HEK293 (cell line): Measurements from ENCODE around the gene LHX4.
A peak's percentile ranks its signal among the peaks of the same experiment; 100 is the strongest.

Experiments used
- INSM2 ChIP-seq: fragments of 450-650 bp; formaldehyde crosslinking; IDR thresholded peaks from 2 replicates; pipeline ENCODE4 v1.5.1; 2016; ENCODE audit warnings: missing biosample characterization, missing genetic modification characterization
- PBX3 ChIP-seq: sonication (generic); formaldehyde crosslinking; IDR thresholded peaks from 2 replicates; pipeline ENCODE4 v1.8.1; 2022; ENCODE audit warnings: mild to moderate bottlenecking, moderate library complexity, missing genetic modification reagents
- PRDM10 ChIP-seq: fragments of 450-650 bp; formaldehyde crosslinking; IDR thresholded peaks from 2 replicates; pipeline ENCODE4 v1.5.1; 2016; ENCODE audit warnings: missing biosample characterization, missing genetic modification characterization
- RBAK ChIP-seq: fragments of 450-650 bp; formaldehyde crosslinking; IDR thresholded peaks from 2 replicates; pipeline ENCODE4 v1.5.1; 2016; ENCODE audit warnings: missing biosample characterization, missing genetic modification characterization
- SETDB1 ChIP-seq: IDR thresholded peaks from one replicate; pipeline ENCODE4 v1.6.1; 2017; ENCODE audit warnings: mild to moderate bottlenecking, low read length, moderate library complexity, mixed read lengths; ENCODE audit not compliant: insufficient read length
- ZEB2 ChIP-seq: fragments of 450-650 bp; formaldehyde crosslinking; IDR thresholded peaks from 2 replicates; pipeline ENCODE4 v1.5.1; 2016; ENCODE audit warnings: missing biosample characterization, missing genetic modification characterization
- ZFP69B ChIP-seq: fragments of 450-650 bp; formaldehyde crosslinking; IDR thresholded peaks from 2 replicates; pipeline ENCODE4 v1.5.1; 2016; ENCODE audit warnings: missing biosample characterization, missing genetic modification characterization
- ZNF148 ChIP-seq: fragments of 450-650 bp; formaldehyde crosslinking; IDR thresholded peaks from 2 replicates; pipeline ENCODE4 v1.5.0; 2017; ENCODE audit warnings: missing biosample characterization, missing genetic modification characterization, borderline replicate concordance
- ZNF175 ChIP-seq: fragments of 450-650 bp; formaldehyde crosslinking; IDR thresholded peaks from 2 replicates; pipeline ENCODE4 v1.5.1; 2016; ENCODE audit warnings: missing biosample characterization, missing genetic modification characterization
- ZNF2 ChIP-seq: fragments of 450-650 bp; formaldehyde crosslinking; IDR thresholded peaks from 2 replicates; pipeline ENCODE4 v1.5.1; 2016; ENCODE audit warnings: missing biosample characterization, missing genetic modification characterization
- ZNF23 ChIP-seq: fragments of 450-650 bp; formaldehyde crosslinking; IDR thresholded peaks from 2 replicates; pipeline ENCODE4 v1.5.1; 2016; ENCODE audit warnings: missing biosample characterization, missing genetic modification characterization, borderline replicate concordance
- ZNF48 ChIP-seq: fragments of 450-650 bp; formaldehyde crosslinking; IDR thresholded peaks from 2 replicates; pipeline ENCODE4 v1.5.1; 2016; ENCODE audit warnings: missing biosample characterization, missing genetic modification characterization
- ZNF626 ChIP-seq: fragments of 450-650 bp; sonication (Bioruptor Pico); formaldehyde crosslinking; IDR thresholded peaks from 2 replicates; pipeline ENCODE4 v1.5.1; 2018; ENCODE audit warnings: missing biosample characterization, missing genetic modification characterization, inconsistent platforms
- ZNF692 ChIP-seq: fragments of 450-650 bp; formaldehyde crosslinking; IDR thresholded peaks from 2 replicates; pipeline ENCODE4 v1.5.1; 2016; ENCODE audit warnings: missing biosample characterization, missing genetic modification characterization
- ZNF837 ChIP-seq: fragments of 450-650 bp; formaldehyde crosslinking; IDR thresholded peaks from 2 replicates; pipeline ENCODE4 v1.5.1; 2016; ENCODE audit warnings: missing biosample characterization, missing genetic modification characterization
- TF ChIP-seq, protein P1 (sequence below): fragments of 450-650 bp; formaldehyde crosslinking; IDR thresholded peaks from 2 replicates; pipeline ENCODE4 v1.5.1; 2016; ENCODE audit warnings: missing biosample characterization, missing genetic modification characterization
- TF ChIP-seq, protein P2 (sequence below): fragments of 450-650 bp; formaldehyde crosslinking; IDR thresholded peaks from 2 replicates; pipeline ENCODE4 v1.5.1; 2016; ENCODE audit warnings: missing biosample characterization, missing genetic modification characterization, borderline replicate concordance
- TF ChIP-seq, protein P3 (sequence below): fragments of 450-650 bp; formaldehyde crosslinking; IDR thresholded peaks from 2 replicates; pipeline ENCODE4 v1.5.1; 2016; ENCODE audit warnings: missing biosample characterization, missing genetic modification characterization
- TF ChIP-seq, protein P4 (sequence below): fragments of 450-650 bp; formaldehyde crosslinking; IDR thresholded peaks from 2 replicates; pipeline ENCODE4 v1.5.1; 2016; ENCODE audit warnings: missing biosample characterization, missing genetic modification characterization
- TF ChIP-seq, protein P5 (sequence below): fragments of 450-650 bp; IDR thresholded peaks from 2 replicates; pipeline ENCODE4 v1.5.1; 2018; ENCODE audit warnings: missing biosample characterization, missing genetic modification characterization

LHX4 gene

DNA sequence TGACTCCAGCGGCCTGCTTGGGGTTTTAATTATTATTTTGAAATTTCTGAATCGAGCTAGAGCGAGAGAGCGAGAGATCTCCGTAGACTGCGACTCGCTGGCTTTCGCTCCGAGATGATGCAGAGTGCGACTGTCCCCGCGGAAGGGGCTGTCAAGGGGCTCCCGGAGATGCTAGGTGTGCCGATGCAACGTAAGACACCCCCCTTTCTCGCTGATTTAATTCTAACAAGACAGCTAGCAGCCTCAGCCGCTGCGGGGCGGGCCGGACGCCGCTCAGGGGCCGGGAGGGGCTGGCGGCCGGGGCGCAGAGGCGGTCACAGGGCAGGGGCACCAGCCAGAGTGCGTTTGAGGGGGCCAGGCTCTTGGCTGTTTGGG, 339 bp downstream of the LHX4 start (continued):
- TF ChIP-seq, protein P1, sequence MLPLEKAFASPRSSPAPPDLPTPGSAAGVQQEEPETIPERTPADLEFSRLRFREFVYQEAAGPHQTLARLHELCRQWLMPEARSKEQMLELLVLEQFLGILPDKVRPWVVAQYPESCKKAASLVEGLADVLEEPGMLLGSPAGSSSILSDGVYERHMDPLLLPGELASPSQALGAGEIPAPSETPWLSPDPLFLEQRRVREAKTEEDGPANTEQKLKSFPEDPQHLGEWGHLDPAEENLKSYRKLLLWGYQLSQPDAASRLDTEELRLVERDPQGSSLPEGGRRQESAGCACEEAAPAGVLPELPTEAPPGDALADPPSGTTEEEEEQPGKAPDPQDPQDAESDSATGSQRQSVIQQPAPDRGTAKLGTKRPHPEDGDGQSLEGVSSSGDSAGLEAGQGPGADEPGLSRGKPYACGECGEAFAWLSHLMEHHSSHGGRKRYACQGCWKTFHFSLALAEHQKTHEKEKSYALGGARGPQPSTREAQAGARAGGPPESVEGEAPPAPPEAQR, result no peak
- no peak for TF ChIP-seq ZNF692 (tag by site-specific recombination)
- TF ChIP-seq ZFP69B (tag by site-specific recombination), result no peak
- TF ChIP-seq ZNF175 (tag by site-specific recombination), result no peak
- TF ChIP-seq INSM2 (tag by site-specific recombination), result no peak
- 0 out of 2 replicates have a peak, but pooled peaks have one; percentile 6 for TF ChIP-seq ZNF2 (tag by site-specific recombination)
- no peak for TF ChIP-seq ZNF837 (tag by site-specific recombination)
- TF ChIP-seq PBX3 (CRISPR knock-in tag), result no peak
- TF ChIP-seq SETDB1, result no peak
- TF ChIP-seq ZNF48, result no peak
- TF ChIP-seq, protein P2, sequence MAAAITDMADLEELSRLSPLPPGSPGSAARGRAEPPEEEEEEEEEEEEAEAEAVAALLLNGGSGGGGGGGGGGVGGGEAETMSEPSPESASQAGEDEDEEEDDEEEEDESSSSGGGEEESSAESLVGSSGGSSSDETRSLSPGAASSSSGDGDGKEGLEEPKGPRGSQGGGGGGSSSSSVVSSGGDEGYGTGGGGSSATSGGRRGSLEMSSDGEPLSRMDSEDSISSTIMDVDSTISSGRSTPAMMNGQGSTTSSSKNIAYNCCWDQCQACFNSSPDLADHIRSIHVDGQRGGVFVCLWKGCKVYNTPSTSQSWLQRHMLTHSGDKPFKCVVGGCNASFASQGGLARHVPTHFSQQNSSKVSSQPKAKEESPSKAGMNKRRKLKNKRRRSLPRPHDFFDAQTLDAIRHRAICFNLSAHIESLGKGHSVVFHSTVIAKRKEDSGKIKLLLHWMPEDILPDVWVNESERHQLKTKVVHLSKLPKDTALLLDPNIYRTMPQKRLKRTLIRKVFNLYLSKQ (tag by site-specific recombination), result no peak
- TF ChIP-seq, protein P3, sequence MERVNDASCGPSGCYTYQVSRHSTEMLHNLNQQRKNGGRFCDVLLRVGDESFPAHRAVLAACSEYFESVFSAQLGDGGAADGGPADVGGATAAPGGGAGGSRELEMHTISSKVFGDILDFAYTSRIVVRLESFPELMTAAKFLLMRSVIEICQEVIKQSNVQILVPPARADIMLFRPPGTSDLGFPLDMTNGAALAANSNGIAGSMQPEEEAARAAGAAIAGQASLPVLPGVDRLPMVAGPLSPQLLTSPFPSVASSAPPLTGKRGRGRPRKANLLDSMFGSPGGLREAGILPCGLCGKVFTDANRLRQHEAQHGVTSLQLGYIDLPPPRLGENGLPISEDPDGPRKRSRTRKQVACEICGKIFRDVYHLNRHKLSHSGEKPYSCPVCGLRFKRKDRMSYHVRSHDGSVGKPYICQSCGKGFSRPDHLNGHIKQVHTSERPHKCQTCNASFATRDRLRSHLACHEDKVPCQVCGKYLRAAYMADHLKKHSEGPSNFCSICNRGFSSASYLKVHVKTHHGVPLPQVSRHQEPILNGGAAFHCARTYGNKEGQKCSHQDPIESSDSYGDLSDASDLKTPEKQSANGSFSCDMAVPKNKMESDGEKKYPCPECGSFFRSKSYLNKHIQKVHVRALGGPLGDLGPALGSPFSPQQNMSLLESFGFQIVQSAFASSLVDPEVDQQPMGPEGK (tag by site-specific recombination), result peak; percentile 18; the same call in 1 of the 2 replicates
- TF ChIP-seq PRDM10 (tag by site-specific recombination), result peak; percentile 89
- no peak for TF ChIP-seq RBAK
- TF ChIP-seq ZNF148 (tag by site-specific recombination), result no peak
- no peak for TF ChIP-seq ZNF23
- peak; percentile 29 for TF ChIP-seq ZEB2 (tag by site-specific recombination)
- no peak for TF ChIP-seq ZNF626 (tag by site-specific recombination)
- TF ChIP-seq, protein P4, sequence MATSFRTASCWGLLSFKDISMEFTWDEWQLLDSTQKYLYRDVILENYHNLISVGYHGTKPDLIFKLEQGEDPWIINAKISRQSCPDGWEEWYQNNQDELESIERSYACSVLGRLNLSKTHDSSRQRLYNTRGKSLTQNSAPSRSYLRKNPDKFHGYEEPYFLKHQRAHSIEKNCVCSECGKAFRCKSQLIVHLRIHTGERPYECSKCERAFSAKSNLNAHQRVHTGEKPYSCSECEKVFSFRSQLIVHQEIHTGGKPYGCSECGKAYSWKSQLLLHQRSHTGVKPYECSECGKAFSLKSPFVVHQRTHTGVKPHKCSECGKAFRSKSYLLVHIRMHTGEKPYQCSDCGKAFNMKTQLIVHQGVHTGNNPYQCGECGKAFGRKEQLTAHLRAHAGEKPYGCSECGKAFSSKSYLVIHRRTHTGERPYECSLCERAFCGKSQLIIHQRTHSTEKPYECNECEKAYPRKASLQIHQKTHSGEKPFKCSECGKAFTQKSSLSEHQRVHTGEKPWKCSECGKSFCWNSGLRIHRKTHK (tag by site-specific recombination), result no peak
- TF ChIP-seq, protein P5, sequence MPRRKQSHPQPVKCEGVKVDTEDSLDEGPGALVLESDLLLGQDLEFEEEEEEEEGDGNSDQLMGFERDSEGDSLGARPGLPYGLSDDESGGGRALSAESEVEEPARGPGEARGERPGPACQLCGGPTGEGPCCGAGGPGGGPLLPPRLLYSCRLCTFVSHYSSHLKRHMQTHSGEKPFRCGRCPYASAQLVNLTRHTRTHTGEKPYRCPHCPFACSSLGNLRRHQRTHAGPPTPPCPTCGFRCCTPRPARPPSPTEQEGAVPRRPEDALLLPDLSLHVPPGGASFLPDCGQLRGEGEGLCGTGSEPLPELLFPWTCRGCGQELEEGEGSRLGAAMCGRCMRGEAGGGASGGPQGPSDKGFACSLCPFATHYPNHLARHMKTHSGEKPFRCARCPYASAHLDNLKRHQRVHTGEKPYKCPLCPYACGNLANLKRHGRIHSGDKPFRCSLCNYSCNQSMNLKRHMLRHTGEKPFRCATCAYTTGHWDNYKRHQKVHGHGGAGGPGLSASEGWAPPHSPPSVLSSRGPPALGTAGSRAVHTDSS (tag by site-specific recombination), result no peak
